HG02852 (cell line): ENCODE results near the gene ST3GAL4.
A peak's percentile ranks its signal among the peaks of the same experiment; 100 is the strongest.
"Not testable (repeated sequence)": the region's sequence is repeated elsewhere in the genome, so short reads cannot be mapped to it uniquely, and the experiment has no call there.

Experiments used
- ATAC-seq: cut with Tn5 transposase; IDR thresholded peaks from one replicate; pipeline ENCODE4 v1.9.1; 2021; ENCODE audit warnings: mild to moderate bottlenecking, moderate library complexity; ENCODE audit not compliant: unreplicated experiment

ST3GAL4 gene

GRCh38 chr11:126383339-126384335 is 28.2 kb downstream of the ST3GAL4 start:
- ATAC-seq = no peak

GRCh38 chr11:126384449-126385070 is 29.1 kb downstream of the ST3GAL4 start:
- ATAC-seq = no peak

GRCh38 chr11:126385991-126386728 is 30.7 kb downstream of the ST3GAL4 start:
- ATAC-seq = no peak

GRCh38 chr11:126386729-126387071 is 31.2 kb downstream of the ST3GAL4 start:
- ATAC-seq = not testable (repeated sequence)

GRCh38 chr11:126387857-126388256 is 32.4 kb downstream of the ST3GAL4 start:
- ATAC-seq = no peak

- ATAC-seq = no peak
Observed at GRCh38 chr11:126390272-126390867, 34.9 kb downstream of the ST3GAL4 start.

GRCh38 chr11:126391286-126391954 is 35.9 kb downstream of the ST3GAL4 start:
- no peak for ATAC-seq

- ATAC-seq = peak; percentile 65
Observed at GRCh38 chr11:126391970-126392632, 36.6 kb downstream of the ST3GAL4 start.

- ATAC-seq = no peak
Observed at GRCh38 chr11:126392633-126393013, 37.1 kb downstream of the ST3GAL4 start.

- no peak for ATAC-seq
Observed at GRCh38 chr11:126393143-126393542, 37.7 kb downstream of the ST3GAL4 start.

- no peak for ATAC-seq
Observed at GRCh38 chr11:126394036-126394435, 38.5 kb downstream of the ST3GAL4 start.

- not testable (repeated sequence) for ATAC-seq
Observed at GRCh38 chr11:126394634-126395072, 39.2 kb downstream of the ST3GAL4 start.

GRCh38 chr11:126395784-126396183 is 40.3 kb downstream of the ST3GAL4 start:
- ATAC-seq = not testable (repeated sequence)

- ATAC-seq = not testable (repeated sequence)
Observed at GRCh38 chr11:126396266-126396665, 40.8 kb downstream of the ST3GAL4 start.

- no peak for ATAC-seq
Observed at GRCh38 chr11:126396965-126397364, 41.5 kb downstream of the ST3GAL4 start.

GRCh38 chr11:126398296-126398695 is 42.8 kb downstream of the ST3GAL4 start:
- no peak for ATAC-seq

GRCh38 chr11:126398721-126399120 is 43.2 kb downstream of the ST3GAL4 start:
- ATAC-seq = no peak

GRCh38 chr11:126400019-126400418 is 44.5 kb downstream of the ST3GAL4 start:
- ATAC-seq = no peak

- no peak for ATAC-seq
Observed at GRCh38 chr11:126400479-126400878, 45.0 kb downstream of the ST3GAL4 start.
